Hepatocyte (in vitro differentiated cells): ENCODE data around the gene PLA2G4E.

ENCODE experiments used
- CTCF ChIP-seq: fragments of 200-600 bp; sonication (generic); IDR thresholded peaks from 2 replicates; pipeline ENCODE4 v1.5.1; 2016; ENCODE audit warnings: antibody characterized with exemption, mild to moderate bottlenecking; ENCODE audit not compliant: poor library complexity
- EZH2 ChIP-seq: fragments of 200-600 bp; sonication (generic); IDR thresholded peaks from 2 replicates; pipeline ENCODE4 v1.6.1; 2016; ENCODE audit warnings: antibody characterized with exemption, mild to moderate bottlenecking, borderline replicate concordance
- EZH2phosphoT487 ChIP-seq: fragments of 200-600 bp; sonication (generic); IDR thresholded peaks from one replicate; pipeline ENCODE4 v1.6.1; 2018; ENCODE audit warnings: antibody characterized with exemption, mild to moderate bottlenecking, low read depth, moderate library complexity; ENCODE audit not compliant: unreplicated experiment, severe bottlenecking

- TF ChIP-seq CTCF (no peak), EZH2 (no peak), EZH2phosphoT487 (no peak)
These were observed 9.8 kb downstream of the PLA2G4E start for GRCh38 chr15:42011074-42011473.
